GM23338 (cell line): ENCODE measurements around the gene GARS1. TPM values are rescaled to one million over a fixed set of nuclear protein-coding genes. Genes with fewer than 3 reads are reported as not detected.

Experiments used
- ATAC-seq: fragments of 200-7000 bp; cut with Tn5 transposase; 3 replicates; pipeline ENCODE4 v1.9.1; 2020
- DNase-seq: peaks from one replicate; pipeline ENCODE4 v3.0.0-alpha.2; 2015; ENCODE audit warnings: low spot score
- H2AFZ ChIP-seq: fragments of 200-600 bp; sonication (generic); 2 replicates; pipeline ENCODE4 v1.8.0; 2016; ENCODE audit warnings: antibody characterized with exemption, mild to moderate bottlenecking, moderate library complexity
- H3F3A ChIP-seq: fragments of 200-600 bp; sonication (generic); replicated peaks from 2 replicates; pipeline ENCODE4 v1.8.0; 2017; ENCODE audit warnings: antibody characterized with exemption, mixed run types, low read depth
- H3K27ac ChIP-seq: fragments of 200-600 bp; sonication (generic); 2 replicates; pipeline ENCODE4 v1.6.1; 2016; ENCODE audit warnings: low read depth
- H3K27me3 ChIP-seq: fragments of 200-600 bp; sonication (generic); 2 replicates; pipeline ENCODE4 v1.8.0; 2016; ENCODE audit warnings: mild to moderate bottlenecking, mixed run types, moderate library complexity; ENCODE audit not compliant: insufficient read depth
- H3K36me3 ChIP-seq: fragments of 200-600 bp; sonication (generic); 2 replicates; pipeline ENCODE4 v1.8.0; 2016; ENCODE audit warnings: mild to moderate bottlenecking; ENCODE audit not compliant: insufficient read depth
- H3K4me1 ChIP-seq: fragments of 200-600 bp; sonication (generic); 2 replicates; pipeline ENCODE4 v1.8.0; 2016; ENCODE audit warnings: mild to moderate bottlenecking, moderate library complexity; ENCODE audit not compliant: insufficient read depth
- H3K4me2 ChIP-seq: fragments of 200-600 bp; sonication (generic); 2 replicates; pipeline ENCODE4 v1.7.1; 2017; ENCODE audit warnings: mixed run types
- H3K4me3 ChIP-seq: fragments of 200-600 bp; sonication (generic); 2 replicates; pipeline ENCODE4 v1.6.1; 2016; ENCODE audit warnings: mixed run types
- H3K79me2 ChIP-seq: fragments of 200-600 bp; sonication (generic); replicated peaks from 2 replicates; pipeline ENCODE4 v1.8.0; 2017; ENCODE audit warnings: mild to moderate bottlenecking; ENCODE audit not compliant: insufficient read depth
- H3K9me2 ChIP-seq: fragments of 200-600 bp; sonication (generic); 2 replicates; pipeline ENCODE4 v1.8.0; 2017; ENCODE audit not compliant: insufficient read depth
- H4K20me1 ChIP-seq: fragments of 200-600 bp; sonication (generic); replicated peaks from 2 replicates; pipeline ENCODE4 v1.8.0; 2017; ENCODE audit warnings: mild to moderate bottlenecking; ENCODE audit not compliant: insufficient read depth
- H3K27ac Mint-ChIP-seq: 2 replicates; pipeline ENCODE4 v1.8.0; 2020; ENCODE audit warnings: inconsistent platforms, mild to moderate bottlenecking, moderate library complexity, mixed read lengths
- H3K27me3 Mint-ChIP-seq: 3 replicates; pipeline ENCODE4 v1.8.0; 2022; ENCODE audit warnings: low read depth, mild to moderate bottlenecking, moderate library complexity, mixed read lengths, inconsistent platforms; ENCODE audit not compliant: insufficient read depth, poor library complexity
- H3K36me3 Mint-ChIP-seq: 3 replicates; pipeline ENCODE4 v1.8.0; 2021; ENCODE audit warnings: low read depth, mild to moderate bottlenecking, inconsistent platforms, moderate library complexity, mixed read lengths
- H3K4me1 Mint-ChIP-seq: 3 replicates; pipeline ENCODE4 v1.8.0; 2020; ENCODE audit warnings: mild to moderate bottlenecking, inconsistent platforms, mixed read lengths
- H3K4me3 Mint-ChIP-seq: 3 replicates; pipeline ENCODE4 v1.8.0; 2021; ENCODE audit warnings: moderate library complexity, mild to moderate bottlenecking, inconsistent platforms, mixed read lengths
- H3K9me3 Mint-ChIP-seq: 3 replicates; pipeline ENCODE4 v1.8.0; 2020; ENCODE audit warnings: moderate library complexity, mild to moderate bottlenecking, inconsistent platforms, mixed read lengths
- CREB1 ChIP-seq: fragments of 250-450 bp; sonication (Bioruptor Pico); IDR thresholded peaks from 2 replicates; pipeline ENCODE4 v1.5.0; 2020; ENCODE audit warnings: low read depth, mild to moderate bottlenecking, moderate library complexity
- ETS1 ChIP-seq: IDR thresholded peaks from 2 replicates; pipeline ENCODE4 v1.6.1; 2016; ENCODE audit warnings: antibody characterized with exemption
- EZH2 ChIP-seq: fragments of 200-600 bp; sonication (generic); IDR thresholded peaks from one replicate; pipeline ENCODE4 v1.8.0; 2017; ENCODE audit warnings: antibody characterized with exemption, mild to moderate bottlenecking, low read depth; ENCODE audit not compliant: unreplicated experiment
- EZH2phosphoT487 ChIP-seq: fragments of 200-600 bp; sonication (generic); IDR thresholded peaks from one replicate; pipeline ENCODE4 v1.8.1; 2018; ENCODE audit warnings: antibody characterized with exemption; ENCODE audit not compliant: unreplicated experiment
- JUNB ChIP-seq: IDR thresholded peaks from one replicate; pipeline ENCODE4 v1.6.1; 2016; ENCODE audit warnings: antibody characterized with exemption; ENCODE audit not compliant: unreplicated experiment
- NANOG ChIP-seq: IDR thresholded peaks from 2 replicates; pipeline ENCODE4 v1.6.1; 2016; ENCODE audit warnings: antibody characterized with exemption, borderline replicate concordance
- POLR2AphosphoS5 ChIP-seq: IDR thresholded peaks from 2 replicates; pipeline ENCODE4 v1.6.1; 2016; ENCODE audit warnings: antibody characterized with exemption, low read depth
- STAT1 ChIP-seq: IDR thresholded peaks from one replicate; pipeline ENCODE4 v1.6.1; 2016; ENCODE audit warnings: antibody characterized with exemption; ENCODE audit not compliant: unreplicated experiment
- ZNF114 ChIP-seq: fragments of 250-450 bp; sonication (Bioruptor Pico); IDR thresholded peaks from 2 replicates; pipeline ENCODE4 v1.5.0; 2020; ENCODE audit warnings: mild to moderate bottlenecking, moderate library complexity
- ZNF331 ChIP-seq: fragments of 250-450 bp; sonication (Bioruptor Pico); IDR thresholded peaks from 2 replicates; pipeline ENCODE4 v1.5.0; 2020; ENCODE audit warnings: low read depth, mild to moderate bottlenecking, moderate library complexity
- polyA plus RNA-seq: library from polyadenylated mRNA; unstranded; fragments of >200 nt; fragmentation: Nextera tagmentation; extraction: Ambion mirVana; gene quantifications from 2 replicates; pipeline ENCODE4 v1.2.1, GENCODE V29; 2016
- total RNA-seq: library from RNA; depleted of rRNA; stranded (reverse); fragments of >200 nt; shearing (Covaris generic); gene quantifications from 2 replicates; pipeline ENCODE4 v1.2.3, GENCODE V29; 2014
- TF ChIP-seq, protein P1 (sequence below): IDR thresholded peaks from one replicate; pipeline ENCODE4 v1.6.1; 2018; ENCODE audit warnings: antibody characterized with exemption; ENCODE audit not compliant: unreplicated experiment

Gene GARS1
- total and polyA plus RNA-seq, 2 experiments from 2014 or later = 207 to 241 TPM

- Histone ChIP-seq H4K20me1 (peaks cover 4% of the 10 kb centered on the region; the same call in 1 of the 2 replicates), H3K4me3 (no peak overlapping the region), H3K4me1 (peaks cover 11% of the 10 kb centered on the region), H3K27me3 (no peaks in the 10 kb centered on the region), H3K36me3 (no peaks in the 10 kb centered on the region), H3K27ac (no peak overlapping the region), H3K9me2 (0 out of 2 replicates have a peak, but pooled peaks cover 6% of the 10 kb centered on the region), H3K4me2 (no peak overlapping the region), H3F3A (no peaks in the 10 kb centered on the region; the same call in 1 of the 2 replicates), H3K79me2 (peaks cover 6% of the 10 kb centered on the region; the same call in 1 of the 2 replicates), H2AFZ (no peak overlapping the region)
- ATAC-seq (no peak; the same call in 2 of the 3 replicates), DNase-seq (no peak)
- Mint-ChIP-seq H3K4me3 (no peak overlapping the region), H3K36me3 (peaks cover 30% of the 10 kb centered on the region), H3K9me3 (no peaks in the 10 kb centered on the region), H3K4me1 (peaks cover 23% of the 10 kb centered on the region), H3K27ac (peak overlapping the region; percentile 1; the same call in 1 of the 2 replicates), H3K27me3 (peaks cover 10% of the 10 kb centered on the region)
- TF ChIP-seq POLR2AphosphoS5 (no peak), NANOG (no peak), ZNF331 (CRISPR knock-in tag) (no peak), ETS1 (no peak), EZH2 (no peak), ZNF114 (CRISPR knock-in tag) (no peak), STAT1 (no peak), JUNB (no peak), CREB1 (CRISPR knock-in tag) (no peak)
Observed at GRCh38 chr7:30647589-30648364, 53.1 kb downstream of the GARS1 start.

- Histone ChIP-seq H3K27ac (no peak overlapping the region), H2AFZ (no peak overlapping the region), H3K36me3 (no peaks in the 10 kb centered on the region), H4K20me1 (peaks cover 4% of the 10 kb centered on the region; the same call in 1 of the 2 replicates), H3K4me1 (no peaks in the 10 kb centered on the region; the same call in 1 of the 2 replicates), H3F3A (no peaks in the 10 kb centered on the region), H3K79me2 (peaks cover 2% of the 10 kb centered on the region; the same call in 1 of the 2 replicates), H3K4me3 (no peak overlapping the region), H3K4me2 (no peak overlapping the region), H3K9me2 (no peaks in the 10 kb centered on the region), H3K27me3 (no peaks in the 10 kb centered on the region)
- no peak for TF ChIP-seq CREB1 (CRISPR knock-in tag)
- no peak for TF ChIP-seq ZNF331 (CRISPR knock-in tag)
- no peak for TF ChIP-seq EZH2
- no peak for TF ChIP-seq STAT1
- no peak for TF ChIP-seq EZH2phosphoT487
- TF ChIP-seq POLR2AphosphoS5 = no peak
- TF ChIP-seq, protein P1, sequence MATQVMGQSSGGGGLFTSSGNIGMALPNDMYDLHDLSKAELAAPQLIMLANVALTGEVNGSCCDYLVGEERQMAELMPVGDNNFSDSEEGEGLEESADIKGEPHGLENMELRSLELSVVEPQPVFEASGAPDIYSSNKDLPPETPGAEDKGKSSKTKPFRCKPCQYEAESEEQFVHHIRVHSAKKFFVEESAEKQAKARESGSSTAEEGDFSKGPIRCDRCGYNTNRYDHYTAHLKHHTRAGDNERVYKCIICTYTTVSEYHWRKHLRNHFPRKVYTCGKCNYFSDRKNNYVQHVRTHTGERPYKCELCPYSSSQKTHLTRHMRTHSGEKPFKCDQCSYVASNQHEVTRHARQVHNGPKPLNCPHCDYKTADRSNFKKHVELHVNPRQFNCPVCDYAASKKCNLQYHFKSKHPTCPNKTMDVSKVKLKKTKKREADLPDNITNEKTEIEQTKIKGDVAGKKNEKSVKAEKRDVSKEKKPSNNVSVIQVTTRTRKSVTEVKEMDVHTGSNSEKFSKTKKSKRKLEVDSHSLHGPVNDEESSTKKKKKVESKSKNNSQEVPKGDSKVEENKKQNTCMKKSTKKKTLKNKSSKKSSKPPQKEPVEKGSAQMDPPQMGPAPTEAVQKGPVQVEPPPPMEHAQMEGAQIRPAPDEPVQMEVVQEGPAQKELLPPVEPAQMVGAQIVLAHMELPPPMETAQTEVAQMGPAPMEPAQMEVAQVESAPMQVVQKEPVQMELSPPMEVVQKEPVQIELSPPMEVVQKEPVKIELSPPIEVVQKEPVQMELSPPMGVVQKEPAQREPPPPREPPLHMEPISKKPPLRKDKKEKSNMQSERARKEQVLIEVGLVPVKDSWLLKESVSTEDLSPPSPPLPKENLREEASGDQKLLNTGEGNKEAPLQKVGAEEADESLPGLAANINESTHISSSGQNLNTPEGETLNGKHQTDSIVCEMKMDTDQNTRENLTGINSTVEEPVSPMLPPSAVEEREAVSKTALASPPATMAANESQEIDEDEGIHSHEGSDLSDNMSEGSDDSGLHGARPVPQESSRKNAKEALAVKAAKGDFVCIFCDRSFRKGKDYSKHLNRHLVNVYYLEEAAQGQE = no peak
- Mint-ChIP-seq H3K27me3 (peaks cover 15% of the 10 kb centered on the region), H3K4me1 (peaks cover 16% of the 10 kb centered on the region), H3K27ac (no peak overlapping the region), H3K36me3 (peaks cover 23% of the 10 kb centered on the region), H3K9me3 (no peaks in the 10 kb centered on the region), H3K4me3 (no peak overlapping the region)
- ATAC-seq (no peak), DNase-seq (no peak)
Observed at GRCh38 chr7:30648744-30649540, 54.3 kb downstream of the GARS1 start.
